ENCODE results near the gene SBK1.

Gene SBK1

DNA sequence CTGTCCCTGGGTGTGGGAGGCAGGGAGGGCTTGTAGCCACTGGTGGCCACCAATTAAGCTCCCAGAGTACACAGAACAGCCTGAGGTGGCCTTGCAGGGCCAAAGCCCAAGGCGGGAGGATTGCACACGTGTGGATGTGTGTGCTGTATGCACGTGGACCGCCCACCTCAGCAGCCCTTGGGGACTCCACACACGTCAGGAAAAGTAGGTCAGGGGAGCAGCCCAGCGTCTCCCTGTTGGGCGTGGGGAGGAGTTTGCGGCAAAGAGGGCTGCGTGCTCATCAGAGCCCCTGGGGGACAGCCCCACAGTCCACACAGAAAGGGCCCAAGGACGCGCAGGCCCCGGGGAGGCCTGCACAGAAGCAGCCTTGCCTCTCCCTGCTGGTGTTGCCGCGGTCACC lies 19.6 kb downstream of the SBK1 start:
- DNase-seq (ENCODE audit: low read depth) = no peak
- TF ChIP-seq, protein P1, sequence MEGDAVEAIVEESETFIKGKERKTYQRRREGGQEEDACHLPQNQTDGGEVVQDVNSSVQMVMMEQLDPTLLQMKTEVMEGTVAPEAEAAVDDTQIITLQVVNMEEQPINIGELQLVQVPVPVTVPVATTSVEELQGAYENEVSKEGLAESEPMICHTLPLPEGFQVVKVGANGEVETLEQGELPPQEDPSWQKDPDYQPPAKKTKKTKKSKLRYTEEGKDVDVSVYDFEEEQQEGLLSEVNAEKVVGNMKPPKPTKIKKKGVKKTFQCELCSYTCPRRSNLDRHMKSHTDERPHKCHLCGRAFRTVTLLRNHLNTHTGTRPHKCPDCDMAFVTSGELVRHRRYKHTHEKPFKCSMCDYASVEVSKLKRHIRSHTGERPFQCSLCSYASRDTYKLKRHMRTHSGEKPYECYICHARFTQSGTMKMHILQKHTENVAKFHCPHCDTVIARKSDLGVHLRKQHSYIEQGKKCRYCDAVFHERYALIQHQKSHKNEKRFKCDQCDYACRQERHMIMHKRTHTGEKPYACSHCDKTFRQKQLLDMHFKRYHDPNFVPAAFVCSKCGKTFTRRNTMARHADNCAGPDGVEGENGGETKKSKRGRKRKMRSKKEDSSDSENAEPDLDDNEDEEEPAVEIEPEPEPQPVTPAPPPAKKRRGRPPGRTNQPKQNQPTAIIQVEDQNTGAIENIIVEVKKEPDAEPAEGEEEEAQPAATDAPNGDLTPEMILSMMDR (IDR thresholded peaks at IDR 0.05; ENCODE audit: low read length, missing control alignments) = no peak
- H3K4me3 ChIP-seq (replicated peaks; ENCODE audit: low read depth, low read length) = no peak overlapping the region

DNA sequence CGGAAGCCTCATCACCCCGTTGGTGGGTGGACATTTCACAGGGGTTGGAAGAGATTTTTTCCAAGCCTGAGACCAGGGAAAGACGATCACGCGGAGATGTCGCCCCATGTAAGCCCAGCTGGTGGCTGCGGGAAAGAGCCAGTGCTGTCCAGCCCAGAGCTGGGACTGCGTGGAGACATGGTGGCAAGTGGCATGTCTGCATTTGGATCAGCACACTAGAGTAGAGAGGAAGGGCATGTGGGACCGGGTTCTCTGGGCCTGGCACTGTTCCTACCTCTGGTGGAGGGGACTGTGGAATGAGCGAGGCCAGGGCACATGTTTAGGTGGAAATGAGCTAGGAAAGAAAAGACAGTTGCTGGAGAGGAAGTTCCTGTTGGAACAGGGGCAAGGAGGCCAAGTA lies 20.0 kb downstream of the SBK1 start:
- no peak overlapping the region for H3K4me3 ChIP-seq (replicated peaks; ENCODE audit: low read depth, low read length)
- TF ChIP-seq, protein P1 (IDR thresholded peaks at IDR 0.05; ENCODE audit: low read length, missing control alignments) = no peak
- no peak for DNase-seq (ENCODE audit: low read depth)

DNA sequence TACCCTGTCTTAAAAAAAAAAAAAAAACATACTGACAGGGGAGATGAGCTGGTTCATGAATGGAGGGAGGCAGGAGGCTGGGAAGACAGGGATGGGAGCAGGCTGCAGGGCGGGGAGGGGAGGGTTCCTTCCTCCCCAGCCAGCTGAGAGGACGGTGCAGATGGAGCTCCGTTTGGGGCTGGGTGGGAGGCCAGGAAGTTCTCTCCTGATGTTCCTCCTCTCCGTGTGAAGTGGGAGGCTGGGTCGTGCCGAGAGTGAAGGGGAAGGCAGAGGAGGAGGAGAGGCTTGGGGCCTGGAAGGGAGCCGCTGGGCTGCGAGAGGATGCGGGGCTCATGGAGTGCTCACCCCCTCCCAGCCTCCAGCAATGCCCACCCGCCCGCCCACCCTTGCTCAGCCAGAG lies 21.3 kb downstream of the SBK1 start:
- TF ChIP-seq, protein P1 (IDR thresholded peaks at IDR 0.05; ENCODE audit: low read length, missing control alignments) = no peak
- no peak overlapping the region for H3K4me3 ChIP-seq (replicated peaks; ENCODE audit: low read depth, low read length)
- no peak for DNase-seq (ENCODE audit: low read depth)

DNA sequence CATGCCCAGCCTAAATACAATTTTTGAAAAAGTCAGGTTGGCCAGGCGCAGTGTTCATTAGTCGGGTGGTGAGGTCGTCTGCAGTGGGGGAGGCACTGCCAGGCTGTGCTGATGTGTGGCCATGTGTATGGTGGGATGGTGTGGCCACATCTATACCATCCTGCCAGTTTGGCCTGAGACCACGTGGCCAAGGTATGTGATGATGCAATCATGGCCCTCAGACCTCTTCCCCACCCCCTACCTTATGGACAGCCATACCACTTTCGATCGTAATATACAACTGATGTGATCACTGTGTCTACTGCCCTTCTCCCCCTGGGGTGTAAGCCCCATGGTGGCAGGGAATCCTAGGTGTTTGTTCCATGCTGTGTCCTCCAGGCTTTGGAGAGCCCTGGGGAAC lies 23.7 kb downstream of the SBK1 start:
- TF ChIP-seq, protein P1 (IDR thresholded peaks at IDR 0.05; ENCODE audit: low read length, missing control alignments) = no peak
- DNase-seq (ENCODE audit: low read depth) = no peak
- H3K4me3 ChIP-seq (replicated peaks; ENCODE audit: low read depth, low read length) = no peak overlapping the region

DNA sequence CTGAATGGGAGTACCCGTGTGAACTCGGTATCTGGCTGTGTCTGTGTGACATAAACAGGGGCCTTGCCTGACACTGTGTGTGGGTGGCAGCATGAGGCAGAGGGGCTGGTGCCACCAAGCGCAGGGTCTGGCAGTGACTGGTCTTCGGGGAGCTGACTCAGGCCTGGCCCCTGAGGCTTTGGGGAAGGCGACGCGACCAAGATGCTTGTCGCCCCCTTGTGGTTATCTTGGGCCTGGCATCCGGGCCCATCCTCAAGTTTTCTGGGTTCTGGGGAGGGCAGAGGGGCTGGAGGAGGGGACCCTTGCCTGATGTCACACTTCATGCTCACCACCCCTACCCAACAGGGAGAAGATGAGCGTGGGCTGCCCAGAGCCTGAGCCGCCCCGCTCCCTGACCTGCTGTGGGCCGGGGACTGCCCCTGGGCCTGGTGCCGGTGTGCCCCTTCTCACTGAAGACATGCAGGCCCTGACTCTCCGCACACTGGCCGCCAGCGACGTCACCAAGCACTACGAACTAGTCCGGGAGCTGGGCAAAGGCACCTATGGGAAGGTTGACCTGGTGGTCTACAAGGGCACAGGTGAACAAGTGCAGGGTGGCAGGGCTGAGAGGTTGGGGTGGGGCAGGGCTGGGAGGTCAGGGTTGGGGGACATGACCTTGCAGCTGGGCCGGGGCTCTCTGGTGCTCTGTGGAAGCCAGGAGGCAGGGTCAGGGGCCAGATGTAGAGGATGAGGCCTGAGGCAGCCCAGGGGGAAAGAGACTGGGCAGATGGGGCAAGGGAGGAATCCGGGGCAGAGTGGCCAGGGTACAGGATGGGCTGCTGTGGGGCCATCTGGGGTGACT lies 24.9 kb downstream of the SBK1 start:
- peak; percentile 44 for DNase-seq (ENCODE audit: low read depth)
- TF ChIP-seq, protein P1 (IDR thresholded peaks at IDR 0.05; ENCODE audit: low read length, missing control alignments) = peak; percentile 80
- H3K4me3 ChIP-seq (replicated peaks; ENCODE audit: low read depth, low read length) = no peak overlapping the region

DNA sequence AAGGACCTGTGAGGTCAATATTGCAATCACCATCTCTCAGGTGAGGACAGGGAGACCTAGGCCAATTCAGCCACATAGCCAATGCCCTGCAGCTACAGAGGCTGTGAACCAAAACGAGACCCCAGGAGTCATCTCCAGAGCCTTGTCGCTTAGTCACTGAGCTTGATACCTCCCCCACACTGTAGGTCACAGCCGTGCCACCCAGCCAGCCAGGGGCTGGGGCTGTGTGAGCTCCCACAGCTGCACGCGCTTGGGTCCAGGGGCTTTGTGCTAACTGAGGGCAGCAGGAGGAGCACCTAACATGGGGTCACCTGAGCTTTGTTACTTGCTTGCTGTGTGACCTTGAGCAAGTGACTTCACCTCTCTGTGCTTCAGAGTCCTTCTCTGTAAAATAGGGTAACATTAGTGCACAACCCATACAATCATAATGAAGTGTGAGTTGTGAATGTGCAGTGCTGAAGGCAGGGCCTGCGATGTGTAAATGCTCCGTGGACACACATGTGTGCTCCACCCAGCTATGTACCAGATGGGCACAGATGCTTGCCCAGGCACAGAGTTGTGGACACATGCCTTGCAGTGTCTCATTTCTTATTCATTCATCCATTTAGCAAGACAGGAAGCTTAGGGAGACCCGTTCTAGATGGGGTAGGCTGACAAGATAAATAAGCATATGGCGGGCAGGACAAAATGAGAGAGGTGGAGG lies 25.9 kb downstream of the SBK1 start:
- no peak for DNase-seq (ENCODE audit: low read depth)
- TF ChIP-seq, protein P1 (IDR thresholded peaks at IDR 0.05; ENCODE audit: low read length, missing control alignments) = no peak
- no peak overlapping the region for H3K4me3 ChIP-seq (replicated peaks; ENCODE audit: low read depth, low read length)
